IPS-18a (cell line): ENCODE data around the gene FIGNL1.

ENCODE experiments used
- H3K27ac ChIP-seq: one replicate; pipeline ENCODE4 v1.5.1; 2013; ENCODE audit warnings: low read length
- H3K27me3 ChIP-seq: one replicate; pipeline ENCODE4 v1.6.1; 2013; ENCODE audit warnings: mild to moderate bottlenecking, low read length; ENCODE audit not compliant: control insufficient read depth, insufficient read depth
- H3K36me3 ChIP-seq: one replicate; pipeline ENCODE4 v1.6.1; 2013; ENCODE audit warnings: low read depth, low read length; ENCODE audit not compliant: control insufficient read depth
- H3K4me1 ChIP-seq: one replicate; pipeline ENCODE4 v1.6.1; 2013; ENCODE audit warnings: low read depth, low read length; ENCODE audit not compliant: control insufficient read depth
- H3K4me3 ChIP-seq: one replicate; pipeline ENCODE4 v1.5.1; 2013; ENCODE audit warnings: low read length
- H3K9ac ChIP-seq: one replicate; pipeline ENCODE4 v1.6.1; 2013; ENCODE audit warnings: mild to moderate bottlenecking, low read length, moderate library complexity
- H3K9me3 ChIP-seq: one replicate; pipeline ENCODE4 v1.6.1; 2013; ENCODE audit warnings: low read depth, low read length; ENCODE audit not compliant: control insufficient read depth

FIGNL1 gene

DNA sequence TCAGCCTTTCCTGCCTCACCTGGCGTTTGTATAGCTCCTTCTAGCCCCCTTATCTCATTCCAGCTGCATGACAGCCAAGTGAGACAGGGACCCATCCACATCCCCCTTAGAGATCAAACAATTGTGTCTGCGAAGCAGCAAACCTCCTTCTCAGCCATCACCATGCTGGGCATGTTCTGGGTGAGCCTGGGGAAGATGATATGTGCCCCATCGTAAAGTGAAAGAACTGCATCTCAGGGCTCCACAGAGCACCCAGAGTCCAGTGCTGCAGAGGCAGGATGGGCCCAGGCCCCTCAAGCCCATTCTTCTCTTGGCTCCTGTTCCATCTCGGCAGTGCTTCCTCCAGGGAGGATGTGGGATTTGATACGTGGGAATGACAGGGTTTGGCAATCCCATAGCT lies 43.2 kb downstream of the FIGNL1 start:
- H3K4me1 ChIP-seq: no peaks in the 10 kb centered on the region
- H3K27me3 ChIP-seq: no peaks in the 10 kb centered on the region
- H3K4me3 ChIP-seq: no peak overlapping the region
- no peak overlapping the region for H3K27ac ChIP-seq
- H3K9ac ChIP-seq: no peak overlapping the region
- no peaks in the 10 kb centered on the region for H3K9me3 ChIP-seq
- no peaks in the 10 kb centered on the region for H3K36me3 ChIP-seq

DNA sequence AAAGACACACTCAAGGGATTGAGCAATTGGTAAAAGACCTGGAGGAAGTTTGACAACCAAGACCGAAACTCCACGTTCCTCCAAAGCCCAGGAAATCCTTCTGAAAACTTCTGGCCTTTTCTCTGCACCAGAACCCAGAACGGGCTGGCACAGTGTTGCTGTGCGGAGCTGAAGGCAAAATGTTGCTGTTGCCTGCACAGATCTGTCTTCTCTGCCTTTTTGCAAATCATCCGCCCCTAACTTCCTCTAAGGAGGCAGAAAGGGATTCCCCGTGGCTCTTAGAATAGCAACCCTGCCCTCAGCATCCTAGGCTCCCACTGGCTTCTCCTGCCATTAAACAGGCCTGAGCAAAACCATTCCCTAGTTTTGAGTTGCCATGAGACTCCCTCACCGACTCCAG lies 44.9 kb downstream of the FIGNL1 start:
- no peaks in the 10 kb centered on the region for H3K4me1 ChIP-seq
- H3K27me3 ChIP-seq: no peaks in the 10 kb centered on the region
- no peaks in the 10 kb centered on the region for H3K36me3 ChIP-seq
- H3K9me3 ChIP-seq: no peaks in the 10 kb centered on the region
- no peak overlapping the region for H3K27ac ChIP-seq
- no peak overlapping the region for H3K9ac ChIP-seq
- no peak overlapping the region for H3K4me3 ChIP-seq

DNA sequence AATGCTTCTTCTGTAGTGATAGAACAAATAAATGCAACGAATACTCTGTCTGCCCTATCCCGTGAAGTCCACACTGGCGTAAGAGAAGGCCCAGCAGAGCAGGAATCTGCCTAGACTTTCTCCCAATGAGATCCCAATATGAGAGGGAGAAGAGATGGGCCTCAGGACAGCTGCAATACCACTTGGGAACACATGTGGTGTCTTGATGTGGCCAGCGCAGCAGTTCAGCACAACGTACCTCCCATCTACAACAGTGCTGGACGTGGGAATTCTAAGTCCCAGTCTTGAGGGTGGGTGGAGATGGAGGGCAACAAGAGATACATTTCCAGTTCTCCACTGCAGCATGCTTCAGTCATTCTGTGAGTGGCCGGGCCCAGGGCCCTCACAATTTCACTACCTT lies 45.8 kb downstream of the FIGNL1 start:
- Histone ChIP-seq H3K4me1 (no peaks in the 10 kb centered on the region), H3K27ac (no peak overlapping the region), H3K9me3 (no peaks in the 10 kb centered on the region), H3K27me3 (no peaks in the 10 kb centered on the region), H3K9ac (no peak overlapping the region), H3K36me3 (no peaks in the 10 kb centered on the region), H3K4me3 (no peak overlapping the region)

DNA sequence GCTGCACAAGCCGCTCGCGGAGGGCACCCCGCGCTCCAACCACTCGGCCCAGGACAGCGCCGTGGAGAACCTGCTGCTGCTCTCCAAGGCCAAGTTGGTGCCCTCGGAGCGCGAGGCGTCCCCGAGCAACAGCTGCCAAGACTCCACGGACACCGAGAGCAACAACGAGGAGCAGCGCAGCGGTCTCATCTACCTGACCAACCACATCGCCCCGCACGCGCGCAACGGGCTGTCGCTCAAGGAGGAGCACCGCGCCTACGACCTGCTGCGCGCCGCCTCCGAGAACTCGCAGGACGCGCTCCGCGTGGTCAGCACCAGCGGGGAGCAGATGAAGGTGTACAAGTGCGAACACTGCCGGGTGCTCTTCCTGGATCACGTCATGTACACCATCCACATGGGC lies 50.0 kb downstream of the FIGNL1 start:
- H3K4me3 ChIP-seq: no peak overlapping the region
- no peaks in the 10 kb centered on the region for H3K4me1 ChIP-seq
- H3K36me3 ChIP-seq: no peaks in the 10 kb centered on the region
- no peak overlapping the region for H3K27ac ChIP-seq
- no peak overlapping the region for H3K9ac ChIP-seq
- H3K9me3 ChIP-seq: no peaks in the 10 kb centered on the region
- no peaks in the 10 kb centered on the region for H3K27me3 ChIP-seq

DNA sequence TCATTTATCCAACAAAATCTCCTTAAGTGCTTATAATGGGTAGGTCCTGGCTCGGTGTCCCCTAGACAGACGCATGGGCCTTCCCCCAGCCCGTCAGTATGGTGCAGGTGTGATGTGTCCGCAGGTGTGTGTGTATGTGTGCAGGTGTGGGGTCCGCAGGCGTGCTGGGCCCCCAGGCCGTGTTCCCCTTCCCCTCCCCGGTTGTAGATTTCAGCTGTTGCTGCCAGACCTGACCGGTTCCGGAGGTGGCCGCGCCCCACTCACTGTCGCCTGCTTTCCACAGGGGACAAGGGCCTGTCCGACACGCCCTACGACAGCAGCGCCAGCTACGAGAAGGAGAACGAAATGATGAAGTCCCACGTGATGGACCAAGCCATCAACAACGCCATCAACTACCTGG lies 50.5 kb downstream of the FIGNL1 start:
- Histone ChIP-seq H3K4me3 (no peak overlapping the region), H3K4me1 (no peaks in the 10 kb centered on the region), H3K9ac (no peak overlapping the region), H3K27me3 (no peaks in the 10 kb centered on the region), H3K36me3 (no peaks in the 10 kb centered on the region), H3K27ac (no peak overlapping the region), H3K9me3 (no peaks in the 10 kb centered on the region)

DNA sequence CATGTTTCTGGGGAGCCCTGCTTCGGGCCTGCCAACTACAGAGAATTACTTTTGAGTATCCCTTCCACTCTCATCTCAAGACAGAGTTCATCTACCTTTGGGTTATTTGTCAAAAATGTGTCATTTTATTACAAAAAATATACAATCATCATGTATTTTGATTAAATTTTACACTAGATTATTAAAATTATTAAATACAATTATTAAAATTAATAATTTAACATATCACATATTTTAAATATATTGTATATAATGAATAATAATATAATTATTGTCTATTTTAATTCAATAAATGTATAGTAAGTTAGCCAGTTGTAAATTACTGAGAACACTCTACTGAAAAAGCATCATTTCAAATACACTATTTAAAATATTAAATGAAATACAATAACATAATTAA lies 50.9 kb downstream of the FIGNL1 start:
- no peaks in the 10 kb centered on the region for H3K9me3 ChIP-seq
- no peaks in the 10 kb centered on the region for H3K36me3 ChIP-seq
- H3K27ac ChIP-seq: no peak overlapping the region
- H3K27me3 ChIP-seq: no peaks in the 10 kb centered on the region
- H3K4me3 ChIP-seq: no peak overlapping the region
- no peaks in the 10 kb centered on the region for H3K4me1 ChIP-seq
- no peak overlapping the region for H3K9ac ChIP-seq

DNA sequence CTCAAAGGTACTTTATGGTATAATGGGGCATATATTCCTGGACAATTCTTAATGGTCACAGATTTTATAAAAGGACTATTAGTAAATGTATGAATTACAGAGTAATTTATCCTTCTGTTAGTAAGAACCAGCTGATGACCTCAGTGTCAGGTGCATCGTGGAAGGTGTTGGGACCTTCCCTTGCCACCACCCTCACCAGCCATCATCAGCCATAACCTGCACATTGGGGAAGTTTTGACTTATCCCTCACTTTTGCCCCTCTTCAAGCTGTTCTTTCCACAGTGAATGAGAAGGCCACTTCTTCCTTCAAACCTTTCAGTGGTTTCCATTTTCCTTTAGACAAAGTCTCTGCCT lies 52.2 kb downstream of the FIGNL1 start:
- no peaks in the 10 kb centered on the region for H3K4me1 ChIP-seq
- no peaks in the 10 kb centered on the region for H3K27me3 ChIP-seq
- no peaks in the 10 kb centered on the region for H3K36me3 ChIP-seq
- H3K9ac ChIP-seq: no peak overlapping the region
- no peaks in the 10 kb centered on the region for H3K9me3 ChIP-seq
- H3K4me3 ChIP-seq: no peak overlapping the region
- no peak overlapping the region for H3K27ac ChIP-seq

DNA sequence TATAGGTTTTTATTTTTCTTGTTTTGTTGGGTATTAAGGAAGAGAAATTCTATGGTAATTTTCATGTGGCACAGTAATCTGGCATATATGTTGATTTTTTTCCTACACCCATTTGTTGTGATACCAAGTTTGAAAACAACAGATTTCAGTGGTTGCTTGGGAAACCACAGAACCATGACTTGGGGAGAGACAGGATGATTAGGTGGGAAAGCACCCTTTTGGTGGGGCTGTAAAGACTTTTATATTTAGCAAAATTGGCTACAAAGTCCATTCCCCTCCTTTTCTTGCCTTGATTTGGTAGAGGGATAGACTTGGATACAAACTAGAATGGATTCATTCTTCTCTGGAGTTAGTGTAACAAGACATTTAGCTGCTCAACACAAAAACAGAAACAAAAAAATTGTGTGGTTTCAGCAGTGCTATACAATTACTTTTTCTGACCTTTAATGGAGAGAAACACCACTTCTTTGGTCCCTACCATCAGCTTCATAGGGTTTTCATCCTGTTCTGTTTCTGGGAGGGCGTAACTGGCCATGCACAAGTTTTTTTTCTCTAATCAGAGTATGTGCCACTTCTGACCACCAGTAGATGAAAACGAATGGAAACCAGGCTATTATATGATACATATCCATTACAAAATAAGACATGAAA lies 52.7 kb downstream of the FIGNL1 start:
- Histone ChIP-seq H3K27ac (no peak overlapping the region), H3K4me1 (no peaks in the 10 kb centered on the region), H3K9ac (no peak overlapping the region), H3K4me3 (no peak overlapping the region), H3K27me3 (no peaks in the 10 kb centered on the region), H3K9me3 (no peaks in the 10 kb centered on the region), H3K36me3 (no peaks in the 10 kb centered on the region)

DNA sequence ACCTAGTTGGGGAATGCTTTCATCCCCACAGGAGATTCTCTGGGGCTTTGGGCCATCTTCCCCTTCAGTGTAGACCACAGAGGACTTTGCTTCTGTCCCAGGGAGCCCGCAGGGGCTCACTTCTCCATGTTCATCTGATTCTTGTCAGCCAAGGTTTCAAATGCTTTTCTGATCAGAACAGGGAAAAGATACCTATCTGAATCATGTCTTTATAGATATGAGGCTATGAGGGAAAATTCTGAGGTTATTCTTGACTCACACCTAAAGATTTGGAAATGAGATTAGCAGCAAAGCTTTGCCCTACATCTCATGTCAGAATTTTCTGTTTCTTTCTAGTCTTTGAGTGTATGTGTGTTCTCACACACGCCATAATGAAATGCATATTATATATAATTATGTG lies 53.3 kb downstream of the FIGNL1 start:
- Histone ChIP-seq H3K9ac (no peak overlapping the region), H3K4me1 (no peaks in the 10 kb centered on the region), H3K36me3 (no peaks in the 10 kb centered on the region), H3K4me3 (no peak overlapping the region), H3K9me3 (no peaks in the 10 kb centered on the region), H3K27ac (no peak overlapping the region), H3K27me3 (no peaks in the 10 kb centered on the region)

DNA sequence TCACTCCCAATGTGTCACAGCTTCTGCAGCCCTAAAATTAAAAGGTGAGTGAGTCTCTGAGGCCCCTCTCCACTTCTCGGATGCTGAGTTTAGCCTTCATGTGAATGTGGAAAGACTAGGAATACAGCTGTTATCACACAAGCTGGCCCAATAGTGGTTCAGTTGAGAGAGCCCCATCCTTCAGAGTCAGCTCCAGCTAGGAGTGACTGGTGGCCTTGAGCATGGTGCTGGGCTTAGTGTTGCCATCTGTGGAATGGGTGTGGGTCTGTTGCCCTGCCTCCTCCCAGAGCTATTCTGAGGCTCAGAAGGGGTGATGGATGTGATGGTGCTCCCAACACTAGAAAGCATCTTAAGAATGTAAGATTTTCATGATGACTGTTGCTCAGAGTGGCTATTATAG lies 55.8 kb downstream of the FIGNL1 start:
- Histone ChIP-seq H3K4me3 (no peak overlapping the region), H3K27ac (no peak overlapping the region), H3K36me3 (no peaks in the 10 kb centered on the region), H3K27me3 (no peaks in the 10 kb centered on the region), H3K9ac (no peak overlapping the region), H3K4me1 (no peaks in the 10 kb centered on the region), H3K9me3 (no peaks in the 10 kb centered on the region)
